Measurements from ENCODE around the gene NBDY.
"Not testable (repeated sequence)": the region's sequence is repeated elsewhere in the genome, so short reads cannot be mapped to it uniquely, and the experiment has no call there.

The NBDY gene

GRCh38 chrX:56738670-56739069, 9.6 kb downstream of the NBDY start:
- TF ChIP-seq CTCF (IDR thresholded peaks at IDR 0.05; ENCODE audit: low read depth, low read length) = no peak

GRCh38 chrX:56744996-56745395, 16.0 kb downstream of the NBDY start:
- peak; percentile 24 for DNase-seq (ENCODE audit: extremely low read depth, low read depth)
- TF ChIP-seq CTCF (IDR thresholded peaks at IDR 0.05; ENCODE audit: low read depth, low read length) = no peak

More at GRCh38 chrX:56738670-56739069, 9.6 kb downstream of the NBDY start:
- no peak for DNase-seq (ENCODE audit: extremely low read depth, low read depth)

- no peak for TF ChIP-seq CTCF (IDR thresholded peaks at IDR 0.05; ENCODE audit: low read depth, low read length)
- no peak for DNase-seq (ENCODE audit: extremely low read depth, low read depth)
These were observed 18.0 kb downstream of the NBDY start for GRCh38 chrX:56746996-56747395.

- TF ChIP-seq CTCF (IDR thresholded peaks at IDR 0.05; ENCODE audit: low read depth, low read length) = no peak
- DNase-seq (ENCODE audit: extremely low read depth, low read depth) = no peak
These were observed 22.0 kb downstream of the NBDY start for GRCh38 chrX:56751071-56751470.

- no peak for DNase-seq (ENCODE audit: extremely low read depth, low read depth)
- TF ChIP-seq CTCF (IDR thresholded peaks at IDR 0.05; ENCODE audit: low read depth, low read length) = no peak
These were observed 28.3 kb downstream of the NBDY start for GRCh38 chrX:56757327-56757726.

GRCh38 chrX:56758456-56758855, 29.4 kb downstream of the NBDY start:
- TF ChIP-seq CTCF (IDR thresholded peaks at IDR 0.05; ENCODE audit: low read depth, low read length) = no peak
- DNase-seq (ENCODE audit: extremely low read depth, low read depth) = no peak

GRCh38 chrX:56759736-56760409, 30.8 kb downstream of the NBDY start:
- no peak for DNase-seq (ENCODE audit: extremely low read depth, low read depth)

GRCh38 chrX:56760410-56761124, 31.5 kb downstream of the NBDY start:
- not testable (repeated sequence) for DNase-seq (ENCODE audit: extremely low read depth, low read depth)

More at GRCh38 chrX:56759736-56760409, 30.8 kb downstream of the NBDY start:
- no peak for TF ChIP-seq CTCF (IDR thresholded peaks at IDR 0.05; ENCODE audit: low read depth, low read length)

Measured in AG09319 (cell line).